ENCODE measurements around the gene MIER2. TPM values are rescaled to one million over a fixed set of nuclear protein-coding genes. Genes with fewer than 3 reads are reported as not detected.
A peak's percentile ranks its signal among the peaks of the same experiment; 100 is the strongest.

Gene MIER2
- total RNA-seq, 1 experiment from 2014 or later, result 5.1 TPM

DNA sequence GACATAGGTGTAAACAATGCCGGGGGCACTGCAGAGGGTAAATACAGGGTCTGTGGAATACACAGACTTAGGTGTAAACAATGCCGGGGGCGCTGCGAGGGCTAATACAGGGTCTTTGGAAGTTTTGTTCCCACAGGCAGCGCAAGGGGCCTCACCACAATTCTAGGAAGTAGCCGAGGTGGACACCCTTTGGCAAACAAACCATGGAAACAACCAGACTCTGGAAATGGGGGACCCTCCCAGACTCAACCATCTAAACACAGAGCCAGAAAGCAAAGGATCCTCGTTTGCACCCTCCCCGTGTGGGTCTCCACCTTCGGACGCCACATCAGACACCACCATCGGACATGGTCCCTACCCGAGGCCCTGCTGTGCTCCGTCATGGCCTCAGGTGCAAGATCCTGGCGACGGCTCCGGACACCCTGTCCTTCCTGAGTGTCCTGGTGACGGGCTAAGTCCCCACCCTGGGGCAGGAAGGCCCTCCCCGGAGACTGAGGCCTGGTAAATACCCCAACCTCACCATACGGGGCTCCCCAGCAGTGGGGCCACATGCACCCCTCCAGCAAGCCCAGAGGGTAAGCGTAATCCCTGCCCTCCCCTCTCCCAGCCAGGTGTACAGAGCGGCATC is 36.7 kb downstream of the MIER2 start:
- no peak for DNase-seq (ENCODE audit: low spot score)

DNA sequence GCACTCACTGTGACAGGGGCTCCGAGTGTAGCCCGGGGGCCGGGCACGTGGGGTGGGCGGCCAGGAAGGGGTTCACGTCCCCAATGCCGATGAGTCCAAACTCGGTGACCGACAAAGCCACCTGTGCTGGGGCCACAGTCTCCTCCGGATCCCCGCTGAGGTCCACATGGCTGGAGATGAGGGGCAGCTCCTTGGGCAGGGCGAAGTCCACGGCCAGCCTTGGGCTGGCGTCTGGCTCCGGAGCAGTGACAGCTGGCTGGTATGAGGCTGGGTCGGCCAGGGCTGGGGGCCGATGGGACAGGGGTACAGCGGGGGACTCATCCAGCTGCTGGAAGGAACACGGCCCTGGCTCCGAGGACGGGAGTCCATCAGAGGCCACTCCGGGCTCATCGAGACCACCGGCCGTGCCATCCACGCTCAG is 37.5 kb downstream of the MIER2 start:
- DNase-seq (ENCODE audit: low spot score), result no peak

DNA sequence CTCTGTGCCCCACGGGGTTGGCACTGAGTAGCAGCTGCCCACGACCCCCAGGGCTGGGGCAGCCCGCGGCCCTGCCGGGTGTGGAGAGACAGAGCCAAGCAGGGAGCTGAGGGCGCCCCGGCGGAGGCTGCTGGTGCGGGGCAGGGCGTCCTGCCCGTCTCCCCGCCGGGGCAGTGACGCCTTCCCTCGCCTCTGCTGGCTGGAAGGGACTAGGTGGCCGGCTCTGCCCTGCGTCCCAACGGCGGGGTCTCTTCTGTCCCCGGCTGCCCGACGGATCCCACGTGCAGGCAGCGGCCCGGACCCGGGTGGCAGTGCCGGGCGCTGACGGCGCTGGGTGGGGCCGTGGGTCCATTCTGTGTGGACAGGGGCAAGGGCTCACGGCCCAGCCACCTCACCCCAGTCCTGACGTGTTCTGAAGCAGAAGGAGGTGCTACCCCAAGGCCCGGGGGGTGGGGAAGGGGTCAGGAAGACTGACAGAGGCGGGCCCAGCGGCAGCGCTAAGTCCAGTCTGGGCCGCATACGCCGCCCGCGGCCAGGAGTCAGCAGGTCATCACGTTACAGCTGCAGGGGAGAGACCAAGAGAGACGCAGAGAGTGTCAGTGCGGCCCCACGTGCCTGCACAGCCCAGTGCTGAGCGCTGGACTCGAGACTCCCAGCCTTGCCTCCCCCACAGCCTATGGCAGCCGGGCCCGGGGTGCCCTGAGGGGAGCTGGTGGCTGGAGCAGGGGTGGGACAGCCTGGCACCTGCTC is 38.3 kb downstream of the MIER2 start:
- DNase-seq (ENCODE audit: low spot score), result no peak

DNA sequence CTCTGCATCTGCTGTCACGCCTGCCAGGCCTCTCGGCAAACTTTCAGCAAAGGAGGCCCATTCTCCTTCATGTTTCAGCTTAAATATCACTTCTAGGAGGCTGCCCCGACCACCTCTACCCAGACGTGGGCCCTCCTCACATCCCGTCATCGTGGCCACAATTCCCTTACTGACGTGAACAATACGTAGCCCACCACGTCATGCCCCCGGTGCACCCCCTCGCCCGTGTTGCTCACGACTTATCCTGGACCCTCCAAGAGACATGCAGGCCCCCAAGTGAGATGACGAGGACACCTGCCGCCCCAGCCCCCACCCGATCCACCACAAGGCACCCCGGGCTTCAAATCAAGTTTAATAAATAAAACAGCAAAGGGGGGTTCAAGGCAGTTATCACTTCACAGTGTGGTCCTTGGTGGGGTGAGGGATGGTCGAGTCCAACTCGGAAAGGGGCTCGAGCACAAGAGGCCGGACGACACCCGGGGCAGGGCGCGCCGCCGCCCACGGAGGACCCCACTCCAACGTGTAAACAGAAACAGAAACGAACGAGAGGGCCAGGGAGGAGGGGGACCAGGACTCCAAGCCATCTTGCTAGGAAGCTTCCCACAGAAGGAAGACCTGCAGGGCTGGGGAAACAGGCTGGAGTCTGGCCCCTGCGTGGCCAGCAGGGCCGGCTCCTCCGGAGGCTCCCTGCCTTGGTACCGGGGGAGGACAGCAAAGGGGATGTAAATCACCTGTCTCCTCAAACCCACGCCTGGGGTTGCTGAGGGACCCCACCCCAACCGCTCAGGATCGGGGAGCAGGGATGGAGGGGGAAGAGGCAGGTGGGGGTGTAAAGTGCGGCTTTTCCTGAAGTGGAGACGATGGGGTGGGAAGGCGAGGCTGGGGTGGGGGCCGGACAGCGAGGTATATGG is 39.1 kb downstream of the MIER2 start:
- no peak for DNase-seq (ENCODE audit: low spot score)

- DNase-seq (ENCODE audit: low spot score), result no peak
Observed at GRCh38 chr19:296476-297225, 47.9 kb downstream of the MIER2 start.

- DNase-seq (ENCODE audit: low spot score), result no peak
Observed at GRCh38 chr19:295687-296370, 48.8 kb downstream of the MIER2 start.

DNA sequence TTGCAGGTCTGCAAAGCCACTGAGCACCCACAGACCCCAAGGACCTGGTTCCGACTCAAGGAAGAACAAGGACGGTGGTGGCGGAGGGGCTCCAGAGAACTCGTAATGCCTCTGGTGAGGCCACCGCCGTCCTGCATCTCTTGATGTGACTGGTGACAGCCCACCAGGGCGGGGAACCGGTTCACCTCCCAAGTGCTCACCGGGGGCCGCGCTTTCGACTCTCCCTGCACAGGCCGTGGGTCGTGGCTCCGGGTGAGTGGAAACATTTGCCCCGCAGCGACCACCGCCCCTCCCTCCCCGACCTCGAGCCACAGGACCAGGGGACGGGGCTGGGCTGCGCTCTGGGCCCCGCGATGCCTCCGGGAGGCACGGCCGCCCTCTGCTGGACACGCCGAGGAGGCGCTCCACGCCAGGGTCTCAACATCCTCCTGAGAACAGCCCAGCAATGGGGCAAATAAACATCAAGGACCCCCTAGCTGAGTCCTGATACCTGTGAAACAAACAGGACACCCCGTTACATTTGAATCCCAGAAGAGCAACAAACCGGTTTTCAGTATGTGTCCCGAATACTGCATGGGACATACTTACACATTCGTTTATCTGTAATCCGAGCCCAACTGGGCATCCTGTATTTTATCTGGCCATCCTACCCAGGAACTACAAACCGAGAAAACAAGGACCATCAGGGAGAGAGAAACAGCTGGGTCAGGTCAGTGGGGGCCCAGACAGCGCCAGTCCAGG is 49.5 kb downstream of the MIER2 start:
- no peak for DNase-seq (ENCODE audit: low spot score)

- DNase-seq (ENCODE audit: low spot score), result no peak
Observed at GRCh38 chr19:294341-294945, 50.2 kb downstream of the MIER2 start.

DNA sequence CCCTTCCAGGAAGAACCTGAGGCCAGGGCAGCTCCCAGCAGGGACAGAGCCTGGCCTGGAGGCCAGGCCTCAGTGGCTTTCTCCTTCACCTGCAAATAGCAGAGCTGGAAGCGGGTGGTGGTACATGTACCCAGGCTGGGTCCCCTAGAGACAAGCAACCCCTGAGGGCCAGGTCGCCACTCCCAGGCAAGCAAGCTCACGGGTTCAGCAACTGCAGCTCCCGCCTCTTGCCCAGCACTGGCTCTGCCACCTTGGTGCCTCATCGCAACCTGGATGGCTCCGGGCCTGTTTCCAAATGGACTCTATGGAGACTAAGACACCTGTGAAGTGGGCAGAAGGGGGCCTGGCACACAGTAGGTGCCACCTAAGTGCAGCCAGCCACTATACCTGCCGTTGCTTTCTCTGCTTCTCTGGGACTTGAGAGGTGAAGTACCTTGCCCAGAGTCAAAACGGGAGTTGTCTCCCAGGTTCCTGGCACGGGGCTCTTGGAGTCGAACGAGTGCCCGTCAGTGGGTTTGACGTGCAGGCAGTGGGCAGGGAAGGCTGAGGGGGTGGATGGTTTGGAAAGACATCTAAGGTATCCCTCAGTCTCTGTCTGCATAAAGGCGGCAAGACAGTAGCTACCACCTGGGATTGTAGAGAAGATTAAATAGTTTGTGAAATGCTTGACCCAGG is 51.0 kb downstream of the MIER2 start:
- DNase-seq (ENCODE audit: low spot score), result no peak

GRCh38 chr19:292951-293350 is 51.6 kb downstream of the MIER2 start:
- no peak for DNase-seq (ENCODE audit: low spot score)

GRCh38 chr19:292281-292884 is 52.2 kb downstream of the MIER2 start:
- DNase-seq (ENCODE audit: low spot score), result no peak

GRCh38 chr19:291561-292280 is 52.9 kb downstream of the MIER2 start:
- no peak for DNase-seq (ENCODE audit: low spot score)

GRCh38 chr19:291006-291521 is 53.5 kb downstream of the MIER2 start, which contains the start of gene PLPP2:
Gene PLPP2 (minus strand): TSS chr19:291403. CDS start chr19:291336, 67 bp downstream.
- no peak for DNase-seq (ENCODE audit: low spot score)

GRCh38 chr19:290372-291005 is 54.1 kb downstream of the MIER2 start:
- no peak for DNase-seq (ENCODE audit: low spot score)

DNA sequence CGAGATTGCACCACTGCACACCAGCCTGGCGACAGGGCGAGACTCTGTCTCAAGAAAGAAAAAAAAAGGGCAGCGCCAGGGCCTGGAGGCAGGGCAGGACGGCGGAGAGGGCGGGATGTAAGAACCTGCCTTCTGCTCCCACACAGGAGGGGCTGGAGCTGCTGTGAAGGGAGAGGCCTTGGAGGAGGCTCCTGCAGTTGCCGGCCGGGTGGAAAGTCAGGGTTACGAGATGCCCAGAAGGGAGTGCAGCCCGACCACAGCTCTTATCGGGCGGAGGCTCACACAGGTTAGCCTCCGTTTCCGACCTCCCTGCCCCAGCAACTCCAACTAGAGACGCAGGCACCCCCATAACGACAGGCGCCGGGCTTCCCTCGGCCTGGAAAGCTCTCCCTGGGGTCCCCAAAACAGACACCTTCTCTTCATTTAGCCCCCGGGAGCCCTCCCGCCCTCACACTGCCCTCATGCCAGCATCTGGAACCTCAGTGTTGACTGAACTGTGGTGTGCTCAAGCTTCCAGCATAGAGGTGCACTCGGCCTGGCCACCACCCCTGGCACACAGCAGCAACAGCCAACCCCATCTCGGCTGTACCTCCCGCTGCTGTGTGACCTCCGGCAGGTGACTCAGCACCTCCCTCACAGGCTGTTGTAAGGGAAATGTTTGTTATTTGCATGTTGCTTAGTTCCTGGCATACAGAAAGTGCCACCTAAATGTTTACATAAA is 54.8 kb downstream of the MIER2 start:
- peak; percentile 81 for DNase-seq (ENCODE audit: low spot score)

DNA sequence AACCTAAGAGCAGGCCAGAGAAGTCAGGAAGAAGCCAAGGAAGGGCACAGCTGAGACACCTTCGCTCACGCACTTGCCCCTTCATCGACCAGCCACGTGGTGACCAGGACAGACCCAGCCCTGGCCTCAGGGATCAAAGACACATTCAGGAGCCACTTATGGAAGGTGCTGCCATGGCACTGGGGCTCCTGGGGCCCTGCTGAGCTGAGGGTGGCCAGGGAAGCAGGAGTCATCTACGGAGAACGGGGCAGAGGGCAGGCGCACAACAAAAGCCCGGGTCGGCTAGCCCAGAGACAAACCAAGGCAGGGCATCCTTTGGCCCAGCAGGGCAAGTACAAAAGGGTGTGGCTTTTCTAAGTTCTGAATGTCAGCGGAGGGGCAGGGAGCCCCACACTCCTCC is 55.7 kb downstream of the MIER2 start:
- DNase-seq (ENCODE audit: low spot score), result no peak

DNA sequence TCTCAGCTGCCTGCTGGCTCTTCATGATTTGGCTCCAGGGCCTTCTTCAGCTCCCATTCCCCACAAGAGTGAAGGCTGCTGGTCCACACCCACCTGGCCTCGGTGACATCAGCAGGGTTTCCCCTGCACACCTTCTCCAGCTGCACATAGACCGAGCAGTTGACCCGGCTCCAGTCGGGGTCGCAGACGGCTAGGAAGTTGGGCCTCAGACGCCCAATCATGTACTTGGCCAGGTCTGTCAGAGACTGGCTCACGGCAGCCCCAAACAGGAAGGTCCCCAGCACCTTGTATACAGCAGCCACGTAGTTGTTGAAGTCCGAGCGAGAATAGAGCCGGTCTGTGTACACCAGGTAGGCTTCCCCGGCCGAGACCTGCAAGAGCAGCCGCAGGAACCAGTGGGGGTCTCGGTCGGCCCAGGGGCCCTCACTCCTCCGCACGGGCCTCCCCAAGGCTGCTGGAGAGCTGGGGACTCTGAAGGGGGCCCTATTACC is 57.2 kb downstream of the MIER2 start:
- DNase-seq (ENCODE audit: low spot score), result no peak
